Stimulated activated CD4-positive, alpha-beta T cell treated with anti-CD3 and anti-CD28 coated beads, Interleukin-15, amount 100 ng/mL, for 24 hours (primary cell): ENCODE measurements around the gene P2RX1.
"Not testable (repeated sequence)": the region's sequence is repeated elsewhere in the genome, so short reads cannot be mapped to it uniquely, and the experiment has no call there.

ENCODE experiments used
- DNase-seq: peaks from one replicate; pipeline ENCODE4 v3.0.0-alpha.2; 2020

P2RX1 gene

GRCh38 chr17:3885271-3885670 lies 31.0 kb downstream of the P2RX1 start:
- DNase-seq: no peak

GRCh38 chr17:3884188-3884587 lies 32.1 kb downstream of the P2RX1 start:
- no peak for DNase-seq

GRCh38 chr17:3882276-3882675 lies 34.0 kb downstream of the P2RX1 start:
- no peak for DNase-seq

GRCh38 chr17:3880983-3881382 lies 35.3 kb downstream of the P2RX1 start:
- DNase-seq: no peak

GRCh38 chr17:3879591-3880417 lies 36.5 kb downstream of the P2RX1 start:
- DNase-seq: no peak

GRCh38 chr17:3879186-3879585 lies 37.1 kb downstream of the P2RX1 start:
- no peak for DNase-seq

- DNase-seq: no peak
These were observed 39.0 kb downstream of the P2RX1 start for GRCh38 chr17:3877220-3877619.

- no peak for DNase-seq
These were observed 40.9 kb downstream of the P2RX1 start for GRCh38 chr17:3875317-3875716.

GRCh38 chr17:3873862-3874261 lies 42.4 kb downstream of the P2RX1 start:
- DNase-seq: no peak

GRCh38 chr17:3870871-3871306 lies 45.4 kb downstream of the P2RX1 start:
- DNase-seq: no peak

GRCh38 chr17:3867606-3868005 lies 48.7 kb downstream of the P2RX1 start:
- DNase-seq: no peak

GRCh38 chr17:3867106-3867505 lies 49.2 kb downstream of the P2RX1 start:
- DNase-seq: no peak

GRCh38 chr17:3866276-3866675 lies 50.0 kb downstream of the P2RX1 start:
- no peak for DNase-seq

- DNase-seq: no peak
These were observed 51.1 kb downstream of the P2RX1 start for GRCh38 chr17:3865176-3865575.

GRCh38 chr17:3864534-3864933 lies 51.7 kb downstream of the P2RX1 start:
- no peak for DNase-seq

GRCh38 chr17:3861761-3862681 lies 54.2 kb downstream of the P2RX1 start:
- DNase-seq: no peak

GRCh38 chr17:3860939-3861700 lies 55.1 kb downstream of the P2RX1 start:
- DNase-seq: no peak

- no peak for DNase-seq
These were observed 56.3 kb downstream of the P2RX1 start for GRCh38 chr17:3859940-3860339.

- no peak for DNase-seq
These were observed 58.8 kb downstream of the P2RX1 start for GRCh38 chr17:3857261-3858105.

GRCh38 chr17:3854204-3854603 lies 62.1 kb downstream of the P2RX1 start:
- not testable (repeated sequence) for DNase-seq

GRCh38 chr17:3852561-3852960 lies 63.7 kb downstream of the P2RX1 start:
- DNase-seq: no peak

GRCh38 chr17:3851461-3852100 lies 64.7 kb downstream of the P2RX1 start:
- no peak for DNase-seq
